Hepatocyte (in vitro differentiated cells): ENCODE data around the gene ADCY9. TPM values are rescaled to one million over a fixed set of nuclear protein-coding genes. Genes with fewer than 3 reads are reported as not detected.

Experiments
- DNase-seq: peaks from one replicate; pipeline ENCODE4 v3.0.0-alpha.2; 2016; ENCODE audit warnings: low spot score
- H2AFZ ChIP-seq: fragments of 200-600 bp; sonication (generic); 2 replicates; pipeline ENCODE4 v1.6.0; 2016; ENCODE audit warnings: antibody characterized with exemption, mild to moderate bottlenecking
- H3K27ac ChIP-seq: fragments of 200-600 bp; sonication (generic); 2 replicates; pipeline ENCODE4 v1.5.1; 2016; ENCODE audit warnings: mild to moderate bottlenecking
- H3K27me3 ChIP-seq: fragments of 200-600 bp; sonication (generic); 2 replicates; pipeline ENCODE4 v1.6.1; 2016
- H3K36me3 ChIP-seq: fragments of 200-600 bp; sonication (generic); replicated peaks from 2 replicates; pipeline ENCODE4 v1.5.1; 2016; ENCODE audit warnings: low read depth; ENCODE audit not compliant: insufficient read depth
- H3K4me1 ChIP-seq: fragments of 200-600 bp; sonication (generic); 2 replicates; pipeline ENCODE4 v1.5.1; 2016; ENCODE audit warnings: mild to moderate bottlenecking, moderate library complexity; ENCODE audit not compliant: insufficient read depth
- H3K4me2 ChIP-seq: fragments of 200-600 bp; sonication (generic); 2 replicates; pipeline ENCODE4 v1.6.0; 2016
- H3K4me3 ChIP-seq: fragments of 200-600 bp; sonication (generic); 2 replicates; pipeline ENCODE4 v1.5.1; 2016; ENCODE audit warnings: mild to moderate bottlenecking
- H3K79me2 ChIP-seq: fragments of 200-600 bp; sonication (generic); 2 replicates; pipeline ENCODE4 v1.6.0; 2017; ENCODE audit warnings: mild to moderate bottlenecking
- H3K9me2 ChIP-seq: fragments of 200-600 bp; sonication (generic); replicated peaks from 2 replicates; pipeline ENCODE4 v1.6.0; 2017; ENCODE audit warnings: mild to moderate bottlenecking; ENCODE audit not compliant: insufficient read depth
- H3K9me3 ChIP-seq: fragments of 200-600 bp; sonication (generic); 2 replicates; pipeline ENCODE4 v1.5.1; 2016; ENCODE audit warnings: low read depth, mild to moderate bottlenecking
- H4K20me1 ChIP-seq: fragments of 200-600 bp; sonication (generic); 2 replicates; pipeline ENCODE4 v1.6.0; 2016; ENCODE audit warnings: mild to moderate bottlenecking; ENCODE audit not compliant: insufficient read depth, poor library complexity, severe bottlenecking
- EZH2 ChIP-seq: fragments of 200-600 bp; sonication (generic); IDR thresholded peaks from 2 replicates; pipeline ENCODE4 v1.6.1; 2016; ENCODE audit warnings: antibody characterized with exemption, mild to moderate bottlenecking, borderline replicate concordance
- EZH2phosphoT487 ChIP-seq: fragments of 200-600 bp; sonication (generic); IDR thresholded peaks from one replicate; pipeline ENCODE4 v1.6.1; 2018; ENCODE audit warnings: antibody characterized with exemption, mild to moderate bottlenecking, low read depth, moderate library complexity; ENCODE audit not compliant: unreplicated experiment, severe bottlenecking
- WGBS: methylation state at CpG from one replicate; pipeline ENCODE4 v1.1.6; 2016; ENCODE audit warnings: low lambda C conversion rate; ENCODE audit errors: missing lambda C conversion rate; 5-methylcytosine and 5-hydroxymethylcytosine counted together
- polyA plus RNA-seq: library from polyadenylated mRNA; unstranded; fragments of >200 nt; fragmentation: Nextera tagmentation; extraction: Ambion mirVana; gene quantifications from 2 replicates; pipeline ENCODE4 v1.2.1, GENCODE V29; 2016
- small RNA-seq: library from RNA; depleted of rRNA; stranded (forward); fragments of <200 nt; gene quantifications from one replicate; pipeline ENCODE3, GENCODE V24; 2014
- total RNA-seq: library from RNA; depleted of rRNA; stranded (reverse); fragments of >200 nt; gene quantifications from 2 replicates; pipeline ENCODE4 v1.2.3, GENCODE V29; 2014
- TF ChIP-seq, protein P1 (sequence below): fragments of 200-600 bp; sonication (generic); IDR thresholded peaks from 2 replicates; pipeline ENCODE4 v1.5.1; 2016; ENCODE audit warnings: antibody characterized with exemption, mild to moderate bottlenecking; ENCODE audit not compliant: poor library complexity

The ADCY9 gene
- total and polyA plus RNA-seq, 2 experiments from 2014 or later: 12.0 to 15.9 TPM

DNA sequence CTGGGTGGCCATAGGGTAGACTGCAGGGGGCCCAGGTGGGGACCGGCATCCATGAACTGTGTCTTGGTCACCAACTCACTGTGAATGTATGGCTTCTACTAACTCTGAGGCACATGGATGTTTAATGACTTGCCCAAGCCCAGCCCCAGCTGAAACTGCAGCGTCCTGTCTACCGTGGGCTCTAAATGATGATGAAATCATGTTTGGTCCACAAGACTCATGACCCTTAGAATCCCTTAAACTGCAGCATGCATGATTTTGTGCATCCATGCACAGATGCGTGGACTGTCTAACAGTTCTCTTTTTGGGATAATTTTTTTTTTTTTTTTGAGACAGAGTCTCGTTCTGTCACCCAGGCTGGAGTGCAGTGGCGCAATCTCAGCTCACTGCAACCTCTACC is 203.3 kb downstream of the ADCY9 start:
- no peaks in the 10 kb centered on the region for H3K79me2 ChIP-seq
- no peaks in the 10 kb centered on the region for H3K4me1 ChIP-seq
- no peak for DNase-seq
- H3K9me3 ChIP-seq: no peaks in the 10 kb centered on the region
- no peaks in the 10 kb centered on the region for H4K20me1 ChIP-seq
- H3K36me3 ChIP-seq: no peaks in the 10 kb centered on the region
- no peak overlapping the region for H3K27ac ChIP-seq
- no peak overlapping the region for H3K4me3 ChIP-seq
- H3K9me2 ChIP-seq: no peaks in the 10 kb centered on the region
- no peak overlapping the region for H2AFZ ChIP-seq
- TF ChIP-seq EZH2: no peak
- TF ChIP-seq EZH2phosphoT487: no peak
- TF ChIP-seq, protein P1, sequence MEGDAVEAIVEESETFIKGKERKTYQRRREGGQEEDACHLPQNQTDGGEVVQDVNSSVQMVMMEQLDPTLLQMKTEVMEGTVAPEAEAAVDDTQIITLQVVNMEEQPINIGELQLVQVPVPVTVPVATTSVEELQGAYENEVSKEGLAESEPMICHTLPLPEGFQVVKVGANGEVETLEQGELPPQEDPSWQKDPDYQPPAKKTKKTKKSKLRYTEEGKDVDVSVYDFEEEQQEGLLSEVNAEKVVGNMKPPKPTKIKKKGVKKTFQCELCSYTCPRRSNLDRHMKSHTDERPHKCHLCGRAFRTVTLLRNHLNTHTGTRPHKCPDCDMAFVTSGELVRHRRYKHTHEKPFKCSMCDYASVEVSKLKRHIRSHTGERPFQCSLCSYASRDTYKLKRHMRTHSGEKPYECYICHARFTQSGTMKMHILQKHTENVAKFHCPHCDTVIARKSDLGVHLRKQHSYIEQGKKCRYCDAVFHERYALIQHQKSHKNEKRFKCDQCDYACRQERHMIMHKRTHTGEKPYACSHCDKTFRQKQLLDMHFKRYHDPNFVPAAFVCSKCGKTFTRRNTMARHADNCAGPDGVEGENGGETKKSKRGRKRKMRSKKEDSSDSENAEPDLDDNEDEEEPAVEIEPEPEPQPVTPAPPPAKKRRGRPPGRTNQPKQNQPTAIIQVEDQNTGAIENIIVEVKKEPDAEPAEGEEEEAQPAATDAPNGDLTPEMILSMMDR: no peak
- no peaks in the 10 kb centered on the region for H3K27me3 ChIP-seq
- no peak overlapping the region for H3K4me2 ChIP-seq
- 90% methylated on average over 6 of the region's 6 CpGs for WGBS

Small RNA genes lying within 50 kb of the gene (small RNA-seq; reads per million reads assigned to genes)
- gene AC009171.1: not detected

Other genes with a start within 250 kb of the ADCY9 start
- gene CREBBP, start 235.7 kb downstream of the ADCY9 start, total RNA-seq: 18.9 and 30.8 TPM in 2 replicates
- gene CREBBP, start 235.7 kb downstream of the ADCY9 start, polyA plus RNA-seq: 31.5 and 32.7 TPM in 2 replicates
- gene SRL, start 125.6 kb upstream of the ADCY9 start, total RNA-seq: 1.1 and 1.2 TPM in 2 replicates
- gene SRL, start 125.6 kb upstream of the ADCY9 start, polyA plus RNA-seq: 0.83 TPM in 1 of 2 replicates, not detected in the other
- 6.1 and 11.4 TPM in 2 replicates for gene TFAP4, start 156.6 kb upstream of the ADCY9 start, total RNA-seq
- 3.1 and 4.2 TPM in 2 replicates for gene TFAP4, start 156.6 kb upstream of the ADCY9 start, polyA plus RNA-seq
- 3.6 TPM in 2 replicates for gene GLIS2, start 199.6 kb upstream of the ADCY9 start, total RNA-seq
- 11.3 and 12.2 TPM in 2 replicates for gene GLIS2, start 199.6 kb upstream of the ADCY9 start, polyA plus RNA-seq
- 33.0 and 35.0 TPM in 2 replicates for gene PAM16, start 234.9 kb upstream of the ADCY9 start, total RNA-seq
- gene PAM16, start 234.9 kb upstream of the ADCY9 start, polyA plus RNA-seq: 57.7 and 70.4 TPM in 2 replicates